Uterus (tissue), 4 donors: ENCODE measurements around the gene NAV2. TPM values are rescaled to one million over a fixed set of nuclear protein-coding genes. Genes with fewer than 3 reads are reported as not detected.

ENCODE experiments used
- DNase-seq, 2 donors: peaks; one replicate each; pipeline ENCODE4 v3.0.0-alpha.2; 2019 to 2020
- H3K27ac ChIP-seq, 2 donors: fragments of 200-600 bp; sonication (generic); 1 replicate in 1 of 2; 2 replicates in 1 of 2; pipeline ENCODE4 v1.5.1; 2016 to 2018
- H3K27me3 ChIP-seq, 2 donors: fragments of 200-600 bp; sonication (generic); one replicate each; pipeline ENCODE4 v1.5.1; 2018 to 2019; ENCODE audit warnings: control low read depth in 1 of 2
- H3K36me3 ChIP-seq, 2 donors: fragments of 200-600 bp; sonication (generic); one replicate each; pipeline ENCODE4 v1.5.1; 2019; ENCODE audit warnings: control low read depth in 1 of 2
- H3K4me1 ChIP-seq, 2 donors: fragments of 200-600 bp; sonication (generic); one replicate each; pipeline ENCODE4 v1.5.1; 2018 to 2019; ENCODE audit warnings: control low read depth in 1 of 2
- H3K4me3 ChIP-seq, 2 donors: fragments of 200-600 bp; sonication (generic); 1 replicate in 1 of 2; 2 replicates in 1 of 2; pipeline ENCODE4 v1.5.1; 2018 to 2019; ENCODE audit warnings: mild to moderate bottlenecking in 1 of 2
- H3K9me3 ChIP-seq, 2 donors: fragments of 200-600 bp; sonication (generic); one replicate each; pipeline ENCODE4 v1.5.1; 2019; ENCODE audit warnings: control low read depth in 1 of 2
- POLR2A ChIP-seq, 2 donors: fragments of 450-650 bp; IDR thresholded peaks; one replicate each; pipeline ENCODE4 v1.6.1; 2016; ENCODE audit warnings: antibody characterized with exemption in 2 of 2, mild to moderate bottlenecking in 1 of 2, moderate library complexity in 1 of 2
- intact Hi-C: fragments of 100-400 bp; cut with DNase I; formaldehyde crosslinking; loops from one replicate; pipeline ENCODE4 v1.15.1; 2023; ENCODE audit warnings: low total_unique reads
- total RNA-seq, 4 donors: library from RNA; depleted of rRNA in 3 of 4; stranded (reverse); fragments of >200 nt in 3 of 4; gene quantifications; one replicate each; pipeline versions ENCODE4 v1.1.0 to v1.2.4, GENCODE V29; 2014 to 2023
- TF ChIP-seq, protein P1 (sequence below), 4 experiments: fragments of 200-600 bp in 2 of 4; fragments of 450-650 bp in 2 of 4; sonication (generic) in 2 of 4; IDR thresholded peaks; one replicate each; pipeline ENCODE4 v1.5.1; 2016 to 2019; ENCODE audit warnings: antibody characterized with exemption in 4 of 4, mild to moderate bottlenecking in 2 of 4, moderate library complexity in 1 of 4
- donor health status: DM: yes; HTN: yes; CAD: no.

NAV2 gene
- total RNA-seq, 4 donors from 2014 or later: 2.6 to 31.6 (median 5.7) TPM

DNA sequence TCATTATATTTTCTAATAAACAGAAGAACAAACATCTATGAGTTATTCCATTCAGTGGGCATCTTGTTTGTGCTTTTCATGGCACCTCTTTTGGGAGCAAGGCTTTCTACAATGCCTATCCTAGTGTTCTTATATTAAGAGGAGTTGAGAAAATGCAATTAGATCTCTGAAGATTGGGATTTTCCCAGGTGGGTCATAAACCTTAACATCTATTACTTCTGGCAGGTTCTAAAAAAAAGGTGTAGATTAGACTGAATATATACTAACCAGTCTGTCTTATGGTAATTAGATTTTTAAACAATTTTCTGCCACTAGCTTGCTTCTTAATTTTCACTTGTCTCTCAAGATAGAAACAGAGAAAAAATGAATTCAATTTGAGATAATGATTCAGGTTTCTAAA, 128.3 kb downstream of the NAV2 start:
- Histone ChIP-seq H3K36me3 (no peaks in the 10 kb centered on the region), H3K27ac (no peak overlapping the region), H3K4me1 (no peaks in the 10 kb centered on the region), H3K27me3 (no peaks in the 10 kb centered on the region), H3K4me3 (no peak overlapping the region), H3K9me3 (no peaks in the 10 kb centered on the region)
- TF ChIP-seq, protein P1, sequence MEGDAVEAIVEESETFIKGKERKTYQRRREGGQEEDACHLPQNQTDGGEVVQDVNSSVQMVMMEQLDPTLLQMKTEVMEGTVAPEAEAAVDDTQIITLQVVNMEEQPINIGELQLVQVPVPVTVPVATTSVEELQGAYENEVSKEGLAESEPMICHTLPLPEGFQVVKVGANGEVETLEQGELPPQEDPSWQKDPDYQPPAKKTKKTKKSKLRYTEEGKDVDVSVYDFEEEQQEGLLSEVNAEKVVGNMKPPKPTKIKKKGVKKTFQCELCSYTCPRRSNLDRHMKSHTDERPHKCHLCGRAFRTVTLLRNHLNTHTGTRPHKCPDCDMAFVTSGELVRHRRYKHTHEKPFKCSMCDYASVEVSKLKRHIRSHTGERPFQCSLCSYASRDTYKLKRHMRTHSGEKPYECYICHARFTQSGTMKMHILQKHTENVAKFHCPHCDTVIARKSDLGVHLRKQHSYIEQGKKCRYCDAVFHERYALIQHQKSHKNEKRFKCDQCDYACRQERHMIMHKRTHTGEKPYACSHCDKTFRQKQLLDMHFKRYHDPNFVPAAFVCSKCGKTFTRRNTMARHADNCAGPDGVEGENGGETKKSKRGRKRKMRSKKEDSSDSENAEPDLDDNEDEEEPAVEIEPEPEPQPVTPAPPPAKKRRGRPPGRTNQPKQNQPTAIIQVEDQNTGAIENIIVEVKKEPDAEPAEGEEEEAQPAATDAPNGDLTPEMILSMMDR (IDR thresholded peaks at IDR 0.05): no peak
- no peak for TF ChIP-seq POLR2A (IDR thresholded peaks at IDR 0.05)
- intact Hi-C loops: no loop called here
- no peak for DNase-seq

DNA sequence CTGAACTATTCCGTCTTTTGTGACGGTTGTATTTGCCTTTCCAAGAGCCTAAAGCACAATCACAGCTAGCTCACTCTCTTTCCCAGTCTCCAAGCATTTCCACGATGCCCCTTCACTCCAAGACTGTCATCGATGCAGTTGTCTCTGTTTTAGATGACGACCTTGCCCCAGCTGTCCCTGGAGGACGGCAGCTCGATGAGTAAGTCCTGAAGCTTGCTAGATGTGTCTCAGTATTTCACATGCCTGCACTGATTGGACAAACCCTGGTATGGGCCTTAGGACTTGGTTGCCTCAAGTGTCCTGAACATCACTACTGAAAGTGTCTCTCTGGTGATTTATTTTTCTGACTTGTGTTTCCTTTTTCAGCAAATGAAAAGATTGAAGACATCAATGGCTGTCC, 129.9 kb downstream of the NAV2 start:
- Histone ChIP-seq H3K27me3 (no peaks in the 10 kb centered on the region), H3K27ac (no peak overlapping the region), H3K36me3 (no peaks in the 10 kb centered on the region), H3K4me1 (no peaks in the 10 kb centered on the region), H3K4me3 (no peak overlapping the region), H3K9me3 (no peaks in the 10 kb centered on the region)
- no peak for DNase-seq
- intact Hi-C loops: no loop called here
- TF ChIP-seq, protein P1 (IDR thresholded peaks at IDR 0.05): no peak
- no peak for TF ChIP-seq POLR2A (IDR thresholded peaks at IDR 0.05)

DNA sequence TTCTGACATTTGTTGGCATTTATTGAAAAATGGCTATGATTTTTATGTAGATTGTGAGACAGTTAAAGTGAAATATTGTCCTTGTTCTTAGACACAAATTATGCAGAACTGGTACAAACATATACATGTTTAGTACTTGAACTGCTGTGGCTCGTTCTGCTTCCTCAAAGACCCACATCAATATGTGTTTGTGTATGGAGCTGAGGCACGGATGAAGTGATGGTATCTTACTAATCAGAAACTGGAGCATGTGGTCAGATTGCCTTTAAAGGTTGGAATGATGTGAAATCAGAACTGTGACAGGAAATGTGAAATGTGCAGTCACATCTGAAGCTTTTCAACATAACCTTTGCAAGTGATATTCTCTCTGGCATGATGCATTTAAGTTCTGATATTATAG, 130.4 kb downstream of the NAV2 start:
- Histone ChIP-seq H3K27ac (no peak overlapping the region), H3K4me1 (no peaks in the 10 kb centered on the region), H3K27me3 (no peaks in the 10 kb centered on the region), H3K4me3 (no peak overlapping the region), H3K9me3 (no peaks in the 10 kb centered on the region), H3K36me3 (no peaks in the 10 kb centered on the region)
- intact Hi-C loops: no loop called here
- DNase-seq: no peak
- TF ChIP-seq POLR2A (IDR thresholded peaks at IDR 0.05): no peak
- TF ChIP-seq, protein P1 (IDR thresholded peaks at IDR 0.05): no peak

GRCh38 chr11:19844012-19844411, 131.4 kb downstream of the NAV2 start:
- H3K9me3 ChIP-seq: no peaks in the 10 kb centered on the region

GRCh38 chr11:19844806-19845205, 132.2 kb downstream of the NAV2 start:
- Histone ChIP-seq H3K27ac (no peak overlapping the region), H3K4me3 (no peak overlapping the region), H3K27me3 (no peaks in the 10 kb centered on the region), H3K4me1 (no peaks in the 10 kb centered on the region), H3K9me3 (no peaks in the 10 kb centered on the region), H3K36me3 (no peaks in the 10 kb centered on the region)
- TF ChIP-seq POLR2A (IDR thresholded peaks at IDR 0.05): no peak
- TF ChIP-seq, protein P1 (IDR thresholded peaks at IDR 0.05): no peak
- no peak for DNase-seq
- intact Hi-C loops: no loop called here

More at GRCh38 chr11:19844012-19844411, 131.4 kb downstream of the NAV2 start:
- no peak for DNase-seq
- intact Hi-C loops: no loop called here
- Histone ChIP-seq H3K27me3 (no peaks in the 10 kb centered on the region), H3K36me3 (no peaks in the 10 kb centered on the region), H3K4me1 (no peaks in the 10 kb centered on the region), H3K27ac (no peak overlapping the region), H3K4me3 (no peak overlapping the region)
- TF ChIP-seq, protein P1 (IDR thresholded peaks at IDR 0.05): no peak
- TF ChIP-seq POLR2A (IDR thresholded peaks at IDR 0.05): no peak
